Subcutaneous adipose tissue (tissue), 4 donors: ENCODE data around the gene NTM. TPM values are rescaled to one million over a fixed set of nuclear protein-coding genes. Genes with fewer than 3 reads are reported as not detected.

Experiments
- CTCF ChIP-seq: fragments of 450-650 bp; IDR thresholded peaks from one replicate; pipeline ENCODE4 v1.5.1; 2016; ENCODE audit warnings: low read depth, mild to moderate bottlenecking, control low read depth, antibody characterized with exemption, moderate library complexity
- total RNA-seq, 4 donors: library from RNA; depleted of rRNA; stranded (reverse); fragments of >200 nt; gene quantifications; one replicate each; pipeline ENCODE4 v1.1.0, GENCODE V29; 2016

Gene NTM
- total RNA-seq, 4 donors from 2014 or later, result 1.5 to 5.7 (median 1.7) TPM

DNA sequence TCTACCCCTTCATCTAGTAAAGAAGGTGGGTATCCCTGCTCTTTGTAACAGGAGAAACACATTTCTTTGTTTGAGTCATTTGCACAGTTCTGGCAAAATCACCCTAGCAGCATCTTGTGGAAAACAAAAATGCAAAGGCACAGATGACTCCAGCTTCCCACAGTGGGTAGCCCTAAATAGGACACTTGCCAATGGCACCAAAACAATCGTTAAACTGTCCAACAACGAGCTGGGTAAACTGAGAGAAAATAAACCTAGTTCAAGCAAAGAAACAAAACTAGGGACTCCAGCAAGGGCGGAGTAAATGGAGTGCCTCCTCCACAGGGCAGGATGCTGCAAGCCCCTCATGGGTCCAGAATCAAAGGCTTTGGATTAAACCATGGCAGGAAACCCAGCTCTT lies 239.5 kb downstream of the NTM start:
- TF ChIP-seq CTCF, result no peak

DNA sequence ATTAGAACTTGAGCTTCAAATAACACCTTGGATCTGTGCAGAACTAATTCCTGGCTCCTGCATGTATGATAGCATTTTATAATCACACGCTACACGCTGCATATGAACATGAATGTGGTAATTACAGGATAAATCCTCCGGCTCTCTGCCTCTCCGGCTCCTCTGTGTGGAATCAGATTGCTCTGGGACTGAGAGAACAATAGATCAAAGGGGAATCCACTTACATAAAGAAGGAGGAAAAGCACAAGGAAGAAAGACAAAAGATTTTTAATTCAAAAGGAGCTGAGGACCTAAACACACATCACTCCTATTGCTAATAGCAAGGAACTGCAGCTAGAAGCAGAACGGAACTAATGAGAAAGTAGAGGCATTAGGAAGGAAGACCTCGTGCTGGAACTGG lies 240.9 kb downstream of the NTM start:
- TF ChIP-seq CTCF, result no peak

GRCh38 chr11:131612533-131612932 lies 242.1 kb downstream of the NTM start:
- no peak for TF ChIP-seq CTCF

- TF ChIP-seq CTCF, result no peak
Observed at GRCh38 chr11:131614631-131615030, 244.2 kb downstream of the NTM start.

DNA sequence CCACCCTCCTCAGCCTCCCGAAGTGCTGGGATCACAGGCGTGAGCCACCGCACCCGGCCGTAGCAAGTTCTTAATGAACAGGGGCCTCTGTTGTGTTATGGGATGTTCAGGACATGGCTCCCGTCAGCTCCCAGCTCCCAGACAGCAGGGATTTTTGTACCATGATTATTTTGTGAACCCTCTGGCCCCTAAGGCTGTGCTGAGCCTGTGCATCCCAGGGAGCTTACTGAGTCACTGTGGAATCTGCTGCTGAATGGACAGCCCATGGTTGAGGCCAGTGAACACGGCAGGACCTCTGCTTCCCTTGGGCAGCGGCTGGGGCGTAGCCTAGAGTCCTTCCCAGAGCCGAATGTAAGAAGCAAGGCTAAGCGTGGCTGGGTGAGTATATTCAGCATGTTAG lies 245.2 kb downstream of the NTM start:
- TF ChIP-seq CTCF, result no peak

GRCh38 chr11:131616481-131617140 lies 246.2 kb downstream of the NTM start:
- TF ChIP-seq CTCF, result no peak

- TF ChIP-seq CTCF, result no peak
Observed at GRCh38 chr11:131618201-131618600, 247.8 kb downstream of the NTM start.
